NK-92 treated with Interleukin-12 subunit alpha and Interleukin-12 subunit beta, amount 100 ng/mL, for 24 hours (cell line): ENCODE measurements around the gene GIGYF1.

Experiments
- DNase-seq: peaks from one replicate; lab custom pipeline; 2025; lab: John Stamatoyannopoulos, UW

GIGYF1 gene

DNA sequence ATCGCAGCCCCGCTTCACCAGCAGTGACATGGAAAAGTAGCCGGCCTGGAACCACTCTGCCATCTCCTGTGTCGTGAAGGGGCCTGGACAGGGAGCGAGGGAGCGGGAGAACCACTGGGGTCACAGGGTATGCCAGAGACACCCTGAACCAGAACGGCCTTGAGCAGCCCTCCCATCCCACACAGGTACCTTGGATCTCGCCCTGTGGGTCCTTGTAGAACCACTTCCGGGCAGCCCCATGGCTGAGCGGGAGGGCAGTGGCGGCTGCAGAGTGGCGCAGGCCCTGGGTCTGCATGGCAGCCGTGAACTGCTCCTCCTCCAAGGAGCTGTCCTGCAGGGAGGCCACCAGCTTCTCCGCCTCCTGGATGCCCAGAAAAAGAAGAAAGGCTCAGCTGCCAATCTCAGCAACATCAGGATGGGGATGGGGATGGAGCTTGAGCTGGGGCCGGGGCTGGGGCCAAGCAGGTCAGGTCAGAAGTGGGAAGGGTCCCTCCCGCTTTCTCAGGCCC, 9.5 kb downstream of the GIGYF1 start:
- DNase-seq: no peak

DNA sequence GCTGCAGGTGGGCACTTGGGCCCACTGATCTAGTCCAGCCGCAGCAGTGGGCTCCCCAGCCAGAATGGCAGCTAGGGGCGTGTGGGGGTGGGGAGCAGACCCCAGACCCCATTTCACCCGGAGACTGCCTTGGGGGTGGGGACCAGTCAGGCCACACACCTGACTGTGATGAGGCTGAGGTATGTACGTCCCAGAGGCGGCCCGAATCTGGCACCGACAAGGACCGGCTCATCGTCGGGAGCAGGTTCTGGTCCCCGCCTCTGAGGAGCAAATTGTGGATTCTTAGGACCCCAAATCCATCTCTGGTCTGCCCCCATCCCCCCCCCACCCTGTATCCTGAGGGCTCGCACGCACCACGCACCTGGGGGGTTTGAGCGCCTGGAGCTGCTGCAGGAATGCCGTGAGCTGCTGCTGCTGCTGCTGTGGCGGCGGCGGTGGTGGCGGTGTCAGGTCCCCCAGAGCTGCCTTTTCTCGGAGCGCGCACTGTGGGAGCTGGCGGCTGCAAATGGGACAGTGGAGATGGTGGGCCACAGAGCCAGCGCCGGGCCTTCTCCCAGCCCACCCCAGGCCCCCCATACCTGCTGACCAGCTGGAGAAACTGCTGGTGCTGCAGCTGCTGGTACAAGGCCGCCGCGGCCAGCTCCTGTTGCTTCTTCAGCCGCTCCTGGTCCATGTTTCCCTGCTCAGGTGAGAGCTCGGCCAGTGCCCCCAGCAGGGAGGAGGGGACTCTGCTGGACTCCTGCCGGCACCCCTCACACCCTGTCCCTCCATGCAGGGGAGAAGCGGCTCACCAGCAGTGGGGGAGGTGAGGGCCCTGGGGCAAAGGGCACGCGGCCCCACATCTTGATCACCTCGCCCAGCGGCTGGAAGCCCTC, 10.2 kb downstream of the GIGYF1 start:
- no peak for DNase-seq

DNA sequence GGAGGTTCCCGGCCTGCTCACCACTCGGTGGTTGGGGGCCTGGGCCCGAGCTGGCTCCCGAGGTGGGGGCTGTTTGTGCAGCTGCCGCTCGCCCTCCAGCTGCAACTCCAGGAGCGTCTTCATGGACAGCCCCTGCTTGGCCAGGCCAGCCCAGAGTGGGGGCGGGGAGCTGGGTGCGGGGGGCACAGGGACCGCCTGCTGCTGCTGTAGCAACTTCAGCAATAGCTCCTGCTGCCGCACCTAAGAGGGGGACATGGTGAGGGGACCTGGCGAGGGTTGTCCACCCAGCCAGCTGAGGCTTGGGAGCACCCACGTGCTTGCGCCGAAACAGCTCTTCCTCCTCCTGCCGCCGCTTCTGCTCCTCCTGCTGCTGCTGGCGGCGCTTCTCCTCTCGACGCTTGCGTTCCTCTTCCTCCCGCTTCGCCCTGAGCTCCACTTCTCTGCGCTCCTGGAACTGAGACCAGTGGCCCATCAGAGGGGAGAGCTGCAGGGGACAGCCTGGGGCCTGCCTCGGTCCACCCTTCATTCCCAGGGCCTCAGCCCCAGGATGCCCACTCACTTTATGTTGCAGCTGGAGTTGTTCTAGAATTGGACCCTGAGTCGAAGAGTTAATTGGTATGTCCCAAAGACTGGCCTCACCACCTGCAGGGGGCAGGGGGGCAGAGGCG, 10.9 kb downstream of the GIGYF1 start:
- DNase-seq: no peak

DNA sequence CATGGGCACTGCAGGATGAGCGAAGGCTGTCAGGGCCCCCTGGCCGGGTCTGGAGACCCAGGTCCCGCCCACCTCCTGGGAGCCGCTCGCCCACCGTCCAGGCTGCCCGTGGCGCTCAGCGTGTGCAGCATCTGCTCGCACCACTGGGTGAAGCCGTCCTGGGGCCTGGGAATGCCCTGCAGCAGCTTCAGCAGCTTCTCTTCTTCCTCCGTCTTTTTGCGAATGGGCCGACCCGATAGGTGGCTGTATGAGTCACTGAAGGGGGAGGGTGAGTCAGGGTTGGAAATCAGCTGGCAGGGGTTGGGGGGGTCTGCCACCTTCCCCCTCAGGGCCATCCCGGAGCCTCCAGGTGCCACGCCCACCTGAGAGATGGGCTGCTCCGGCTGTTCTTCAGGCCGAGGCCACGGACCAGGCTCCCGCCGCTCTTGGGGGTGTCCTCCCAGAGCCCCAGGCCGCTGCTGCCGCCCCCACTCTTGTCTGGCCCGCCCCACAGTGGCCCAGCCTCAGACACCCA, 11.8 kb downstream of the GIGYF1 start:
- no peak for DNase-seq

DNA sequence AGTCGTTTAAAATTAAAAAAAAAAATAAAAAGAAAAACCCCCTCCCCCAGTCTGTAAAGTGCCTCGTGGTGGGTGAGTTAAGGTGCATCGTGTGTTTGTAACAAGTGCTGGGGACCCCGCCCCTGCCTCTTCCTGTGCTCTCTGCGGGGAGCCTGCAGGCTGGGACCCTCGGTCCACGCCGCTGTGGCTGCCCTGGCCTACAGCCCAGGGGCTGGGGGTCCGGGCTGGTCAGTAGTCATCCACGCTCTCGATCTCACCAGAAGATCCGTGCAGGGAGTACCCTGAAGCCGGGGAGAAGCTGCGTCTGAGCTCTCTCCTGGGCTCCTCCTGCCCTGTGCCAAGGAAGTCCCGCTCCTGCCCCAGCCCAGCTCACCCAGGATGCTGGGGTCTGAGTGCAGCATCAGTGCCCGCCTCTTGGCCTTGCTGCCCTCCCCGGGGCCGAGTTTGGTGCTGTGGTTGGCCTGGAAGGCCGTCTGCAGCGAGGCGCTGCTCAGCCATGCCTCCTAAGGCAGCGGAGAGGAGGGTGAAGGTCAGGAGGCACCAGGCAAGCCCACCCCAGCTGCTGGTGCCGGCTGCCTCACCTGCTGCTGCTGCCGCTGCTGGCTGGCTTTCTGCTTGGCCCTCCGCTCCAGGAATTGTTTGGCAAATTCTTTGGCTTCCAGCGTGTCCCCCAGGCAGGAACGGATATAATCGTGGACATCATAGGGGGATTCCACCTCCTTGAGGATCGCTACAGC, 12.4 kb downstream of the GIGYF1 start:
- no peak for DNase-seq

DNA sequence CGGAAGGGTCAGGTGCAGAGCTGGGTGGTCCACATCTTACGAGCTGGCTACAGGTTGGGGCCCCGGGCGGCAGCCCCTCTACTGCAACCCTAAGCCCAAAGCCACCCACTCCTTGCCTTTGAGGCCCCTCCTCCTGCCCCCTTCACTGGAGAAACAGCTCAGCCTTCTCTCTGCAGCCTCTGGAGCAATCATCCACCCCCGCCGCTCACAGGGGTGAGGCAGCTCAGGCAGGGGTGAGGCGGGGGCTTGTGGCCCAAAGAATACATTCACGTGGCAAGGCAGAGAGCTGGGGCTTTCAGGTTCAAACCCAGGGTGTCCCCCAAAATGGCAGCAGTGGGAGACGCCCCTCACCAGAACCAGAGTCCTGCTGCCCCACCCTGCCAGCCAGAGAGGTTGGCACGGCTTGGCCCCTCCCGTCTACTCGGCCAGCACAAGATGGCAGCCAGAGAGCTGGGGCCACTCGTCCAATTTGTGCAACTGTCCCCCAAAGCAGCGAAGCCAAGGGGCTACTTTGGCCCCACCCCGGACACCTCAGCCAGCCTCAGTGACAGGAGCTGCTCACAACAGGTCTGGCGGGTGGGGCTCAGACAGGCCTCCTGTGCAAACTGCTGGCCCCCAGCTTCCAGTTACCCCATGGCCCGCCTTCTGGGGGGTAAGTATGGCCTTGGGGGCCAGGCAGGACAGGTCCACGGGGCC, 13.3 kb downstream of the GIGYF1 start:
- no peak for DNase-seq

DNA sequence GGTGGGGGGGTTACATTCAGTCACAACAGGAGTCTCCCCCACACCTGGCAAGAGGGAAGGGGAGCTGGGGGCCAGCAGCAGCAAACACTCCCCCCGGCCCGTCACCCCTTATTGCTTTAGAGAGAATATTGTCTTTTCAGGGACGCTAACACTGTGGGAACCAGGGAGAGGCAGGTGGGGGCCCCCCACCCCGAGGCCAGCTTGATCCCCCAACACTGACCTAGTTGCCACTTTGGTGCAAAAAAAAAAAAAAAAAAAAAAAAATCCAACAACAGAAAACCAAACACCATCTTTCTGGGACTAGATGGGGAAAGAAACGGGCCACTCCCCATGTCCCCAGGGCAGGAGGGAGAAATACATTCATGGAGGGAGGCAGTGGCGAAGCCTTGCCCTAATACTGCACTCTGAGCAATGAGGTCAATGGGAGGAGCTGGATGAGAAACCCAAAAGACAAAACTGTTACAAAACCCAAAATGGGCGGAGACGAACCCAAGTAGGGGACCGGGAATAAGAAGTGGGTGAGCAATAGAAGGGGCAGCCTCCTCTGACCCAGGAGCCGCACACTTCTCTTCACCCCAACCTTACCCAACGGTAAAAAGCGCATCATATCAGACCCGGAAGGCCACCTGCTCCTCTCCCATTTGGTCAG, 14.0 kb downstream of the GIGYF1 start:
- no peak for DNase-seq

DNA sequence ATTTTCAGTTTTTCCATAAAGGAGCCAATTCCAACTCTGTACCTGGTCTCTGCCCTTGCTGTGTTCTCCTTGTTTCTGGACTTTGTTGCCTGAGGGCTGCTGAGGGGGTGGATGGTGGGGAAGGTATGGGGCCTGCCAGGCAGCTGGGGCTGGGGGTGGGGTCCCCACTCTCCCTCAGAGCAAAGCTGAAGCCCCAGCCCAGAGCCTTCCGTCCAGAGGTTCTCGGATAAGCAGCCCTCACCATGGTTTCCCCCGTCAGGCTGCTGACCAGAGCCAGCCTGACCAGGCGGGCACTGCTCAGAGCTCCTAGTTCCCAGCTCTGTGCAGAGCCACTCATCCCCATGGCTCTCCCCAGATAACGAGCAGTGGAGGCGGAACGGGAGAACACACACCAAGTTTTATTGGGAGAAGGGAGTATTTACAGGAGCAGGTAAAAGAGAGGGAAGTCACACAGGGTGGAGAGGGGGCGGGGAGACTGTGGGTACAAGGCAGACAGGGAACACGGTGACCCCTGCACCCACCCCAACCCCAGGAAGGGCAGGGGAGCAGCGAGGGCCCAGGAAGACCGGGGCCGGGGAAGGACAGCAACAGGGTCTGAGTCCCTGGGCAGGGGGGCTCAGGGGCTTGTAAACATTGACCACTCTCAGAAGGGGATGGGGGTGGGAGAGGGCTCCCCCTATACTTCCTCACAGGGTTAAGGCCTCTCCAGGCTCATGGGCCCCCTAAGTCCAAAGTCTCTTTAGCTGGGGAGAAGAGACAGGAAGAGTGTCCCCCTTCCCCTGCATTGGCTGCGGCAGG, 14.7 kb downstream of the GIGYF1 start:
- DNase-seq: no peak

DNA sequence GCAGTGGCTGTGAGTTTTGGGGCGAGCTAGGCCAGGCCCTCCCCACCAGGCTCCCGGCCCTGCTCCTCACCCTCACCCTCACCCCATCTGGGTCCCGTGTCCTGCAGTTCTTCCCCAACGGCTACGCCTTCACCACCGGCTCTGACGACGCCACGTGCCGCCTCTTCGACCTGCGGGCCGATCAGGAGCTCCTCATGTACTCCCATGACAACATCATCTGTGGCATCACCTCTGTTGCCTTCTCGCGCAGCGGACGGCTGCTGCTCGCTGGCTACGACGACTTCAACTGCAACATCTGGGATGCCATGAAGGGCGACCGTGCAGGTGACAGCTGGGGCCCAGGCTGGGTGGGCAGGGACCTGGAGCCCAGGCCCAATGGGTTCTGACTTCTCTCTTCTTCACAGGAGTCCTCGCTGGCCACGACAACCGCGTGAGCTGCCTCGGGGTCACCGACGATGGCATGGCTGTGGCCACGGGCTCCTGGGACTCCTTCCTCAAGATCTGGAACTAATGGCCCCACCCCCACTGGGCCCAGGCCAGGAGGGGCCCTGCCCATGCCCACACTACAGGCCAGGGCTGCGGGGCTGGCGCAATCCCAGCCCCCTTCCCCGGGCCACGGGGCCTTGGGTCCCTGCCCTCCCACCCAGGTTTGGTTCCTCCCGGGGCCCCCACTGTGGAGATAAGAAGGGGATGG, 15.6 kb downstream of the GIGYF1 start:
- no peak for DNase-seq

DNA sequence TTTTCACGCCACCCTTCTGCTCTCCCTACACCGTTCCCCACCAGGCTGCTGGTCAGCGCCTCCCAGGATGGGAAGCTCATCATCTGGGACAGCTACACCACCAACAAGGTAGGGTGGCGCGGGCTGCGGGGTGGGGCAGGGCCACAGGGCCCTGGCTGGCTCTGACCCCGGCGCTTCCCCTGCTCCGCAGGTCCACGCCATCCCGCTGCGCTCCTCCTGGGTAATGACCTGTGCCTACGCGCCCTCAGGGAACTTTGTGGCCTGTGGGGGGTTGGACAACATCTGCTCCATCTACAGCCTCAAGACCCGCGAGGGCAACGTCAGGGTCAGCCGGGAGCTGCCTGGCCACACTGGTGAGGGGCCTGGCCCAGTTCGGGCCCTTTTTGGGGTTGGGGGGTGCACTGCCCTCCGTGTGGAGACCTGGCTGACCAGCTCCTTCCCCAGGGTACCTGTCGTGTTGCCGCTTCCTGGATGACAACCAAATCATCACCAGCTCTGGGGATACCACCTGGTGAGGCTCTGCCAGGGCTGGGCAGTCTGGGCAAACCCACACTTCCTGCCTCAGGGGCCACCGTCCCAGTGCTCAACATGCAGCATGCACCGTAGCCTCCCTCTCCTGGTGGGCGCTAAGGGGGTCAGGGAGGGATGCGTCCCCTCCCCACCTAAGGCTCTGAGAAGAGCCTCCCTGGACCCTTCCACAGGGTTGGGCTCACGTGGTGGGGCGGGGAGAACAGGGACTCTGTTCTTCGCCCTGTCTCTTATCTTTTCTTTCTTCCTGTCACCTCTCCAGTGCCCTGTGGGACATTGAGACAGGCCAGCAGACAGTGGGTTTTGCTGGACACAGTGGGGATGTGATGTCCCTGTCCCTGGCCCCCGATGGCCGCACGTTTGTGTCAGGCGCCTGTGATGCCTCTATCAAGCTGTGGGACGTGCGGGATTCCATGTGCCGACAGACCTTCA, 16.5 kb downstream of the GIGYF1 start:
- no peak for DNase-seq

DNA sequence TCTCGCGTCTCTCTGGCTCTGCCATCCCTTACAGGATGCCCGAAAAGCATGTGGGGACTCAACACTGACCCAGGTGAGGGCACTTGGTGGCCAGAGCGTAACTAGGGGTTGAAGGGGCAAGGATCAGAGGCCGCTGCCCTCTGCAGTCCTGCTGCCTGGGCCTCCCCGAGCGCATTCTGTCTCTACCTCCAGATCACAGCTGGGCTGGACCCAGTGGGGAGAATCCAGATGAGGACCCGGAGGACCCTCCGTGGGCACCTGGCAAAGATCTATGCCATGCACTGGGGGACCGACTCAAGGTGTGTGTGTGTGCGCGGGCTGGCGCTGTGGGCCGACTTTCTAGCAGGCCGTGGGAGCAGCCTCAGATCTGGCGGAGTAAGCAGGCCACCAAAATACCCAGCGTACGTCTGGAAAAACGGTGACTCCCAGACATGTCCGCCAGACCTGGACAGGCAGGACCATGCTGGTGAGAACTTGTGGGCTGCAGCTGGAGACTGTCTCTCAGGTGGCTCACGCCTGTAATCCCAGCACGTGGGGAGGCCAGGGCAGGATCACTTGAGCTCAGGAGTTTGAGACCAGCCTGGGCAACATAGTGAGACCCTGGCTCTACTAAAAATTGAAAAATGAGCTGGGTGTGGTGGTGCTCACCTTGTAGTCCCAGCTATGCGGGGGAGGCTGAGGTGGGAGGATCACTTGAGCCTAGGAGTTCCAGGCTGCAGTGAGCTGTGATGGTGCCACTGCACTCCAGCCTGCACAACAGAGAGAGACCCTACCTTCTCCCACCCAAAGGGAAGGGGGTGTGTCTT, 17.3 kb downstream of the GIGYF1 start:
- no peak for DNase-seq

DNA sequence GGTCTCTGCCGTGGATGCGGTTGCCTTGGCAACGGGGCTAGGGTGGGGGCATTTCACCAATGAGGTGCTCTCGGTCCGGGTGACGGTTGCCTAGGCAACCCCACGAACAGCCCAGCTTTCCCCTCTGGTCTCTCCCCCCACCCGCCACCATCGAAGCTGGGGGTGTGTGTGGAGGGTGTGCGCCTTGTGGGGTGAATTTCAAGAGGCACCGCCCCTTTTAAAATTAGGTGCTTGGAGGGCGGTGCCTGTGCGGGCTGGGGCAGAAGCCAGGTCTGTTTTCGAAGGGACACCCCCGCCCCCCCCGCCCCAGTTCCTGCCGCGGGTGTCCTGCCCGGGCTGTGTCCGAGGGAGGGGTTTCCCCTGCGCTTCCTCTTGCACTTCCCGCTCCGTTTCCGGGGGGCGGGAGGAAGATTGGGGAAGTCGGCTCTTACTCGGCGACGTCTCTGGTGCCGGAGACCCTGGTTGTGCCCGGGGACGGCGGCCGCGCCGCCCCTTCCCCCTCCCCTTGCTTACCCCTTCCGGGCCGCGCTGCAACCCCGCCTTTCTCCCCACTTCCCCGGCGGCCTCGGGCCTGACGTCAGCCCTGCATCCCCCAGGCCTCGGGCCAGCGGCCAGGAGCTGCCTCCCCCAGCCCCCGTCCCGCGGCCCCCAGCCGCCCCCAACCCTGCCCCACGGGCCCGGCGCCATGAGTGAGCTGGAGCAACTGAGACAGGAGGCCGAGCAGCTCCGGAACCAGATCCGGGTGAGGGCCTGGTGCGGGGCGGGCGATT, 18.3 kb downstream of the GIGYF1 start:
- DNase-seq: peak; percentile 96

DNA sequence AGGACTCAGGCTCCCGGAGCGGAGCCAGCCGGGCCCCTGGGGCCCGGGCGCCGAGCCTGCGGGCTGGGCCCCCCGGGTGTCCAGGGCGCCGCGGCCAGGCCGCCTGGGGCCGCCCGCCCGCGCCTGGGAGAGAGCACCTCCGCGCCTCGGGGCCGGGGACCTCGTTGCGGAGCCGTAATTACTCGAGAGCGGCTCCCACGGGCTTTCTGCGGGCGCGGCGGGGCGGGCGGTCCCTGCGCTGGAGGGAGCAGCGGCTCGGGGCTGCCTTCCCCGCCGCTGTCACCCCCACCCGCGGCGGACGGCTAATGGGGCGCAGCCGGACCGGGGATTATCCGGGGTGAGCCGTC, 19.0 kb downstream of the GIGYF1 start:
- no peak for DNase-seq

DNA sequence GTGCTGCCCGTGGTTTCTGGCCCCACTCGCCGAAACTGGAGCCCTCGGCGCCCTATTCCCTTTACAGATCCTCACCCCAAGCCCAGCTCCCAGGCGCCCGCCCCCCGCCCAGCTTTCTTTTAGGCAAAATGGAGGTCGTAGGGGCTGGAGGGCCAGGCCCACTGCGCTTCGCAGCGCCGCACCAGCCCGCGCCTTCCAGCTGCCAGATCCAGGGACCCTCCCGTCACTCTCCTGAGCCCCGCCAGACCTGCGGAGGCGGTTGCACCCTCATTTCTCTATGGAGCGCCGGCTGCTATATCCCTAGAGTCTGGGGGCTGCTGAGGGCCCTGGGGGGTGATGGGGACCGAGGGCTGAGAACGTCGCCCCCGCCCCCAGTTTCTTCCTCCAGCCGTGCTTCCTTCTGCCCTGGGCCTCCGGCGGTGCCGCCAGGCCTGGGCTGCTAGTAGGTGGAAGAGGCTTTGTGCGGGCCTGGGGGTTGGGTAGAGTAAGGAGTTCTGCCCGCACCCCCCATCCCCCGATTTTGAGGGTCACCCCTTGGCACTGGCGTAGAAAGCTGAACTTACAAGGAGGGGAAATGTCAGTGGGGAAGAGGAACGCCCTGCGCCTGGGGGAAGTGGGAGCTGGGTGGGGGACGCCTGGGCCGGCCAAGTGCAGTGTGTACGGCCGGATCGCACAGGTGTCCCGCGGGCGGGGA, 19.5 kb downstream of the GIGYF1 start:
- DNase-seq: peak; percentile 40

DNA sequence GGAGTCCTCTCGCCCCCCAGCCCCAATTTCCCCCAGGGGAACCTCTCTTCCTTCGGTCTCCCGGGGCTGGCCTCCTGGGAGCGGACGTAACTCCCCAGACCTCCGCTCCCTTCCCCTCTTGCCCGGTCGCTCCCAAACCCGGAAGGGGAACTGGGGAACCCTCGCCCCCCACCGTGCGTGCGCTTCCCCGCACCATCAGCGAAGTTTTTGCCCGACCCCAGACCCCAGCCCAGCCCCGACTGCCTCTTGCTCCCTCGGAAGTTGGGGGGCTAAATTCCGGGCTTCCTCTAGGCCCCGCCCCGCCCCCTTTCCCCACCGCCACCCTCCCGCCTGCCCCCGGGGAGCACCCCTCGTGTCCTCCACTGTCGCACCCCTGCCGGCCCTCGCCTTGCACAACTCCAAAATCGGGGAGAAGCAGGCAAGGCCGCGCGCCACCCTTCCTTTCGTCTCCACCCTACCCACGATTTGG, 20.1 kb downstream of the GIGYF1 start:
- peak; percentile 62 for DNase-seq

DNA sequence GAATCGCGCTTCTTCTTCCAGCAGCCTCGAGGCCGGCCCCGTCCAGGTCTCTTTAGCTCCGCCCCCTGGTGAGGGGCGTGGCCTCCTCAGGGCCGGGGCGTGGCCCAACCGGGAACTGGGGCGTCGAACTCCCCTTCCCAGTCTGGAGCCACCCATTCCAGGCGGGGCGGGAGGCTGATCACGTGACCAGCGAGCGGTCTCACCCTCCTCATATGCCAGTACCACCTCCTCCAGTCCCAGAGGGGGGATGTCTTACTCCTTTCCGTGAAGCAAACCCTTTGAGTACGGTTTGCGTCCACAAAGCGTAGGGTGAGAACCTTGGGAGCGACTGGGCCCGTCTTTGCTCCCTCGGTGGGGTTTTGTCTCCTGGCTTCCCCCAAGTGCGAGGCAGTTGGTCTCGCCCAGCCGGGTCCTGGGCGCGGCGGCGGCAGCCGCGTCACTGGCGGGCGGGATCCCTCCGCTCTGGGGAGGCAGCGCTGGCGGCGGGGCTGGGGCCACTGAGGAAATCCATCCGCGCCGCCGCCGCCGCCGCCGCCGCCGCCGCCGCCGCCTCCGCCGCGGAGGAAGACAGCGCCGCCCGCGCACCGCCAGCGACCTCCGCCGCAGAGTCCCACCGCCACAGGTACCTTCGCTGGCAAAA, 20.6 kb downstream of the GIGYF1 start, which contains the start of gene GNB2:
TSS of gene GNB2 (plus strand) at position 439 of the 640 bp plus-strand sequence. CDS start 2,526 bp downstream, outside the sequence.
- peak; percentile 99 for DNase-seq
